Stimulated activated CD4-positive, alpha-beta T cell treated with anti-CD3 and anti-CD28 coated beads, Interleukin-12 subunit alpha, Interleukin-12 subunit beta, amount 100 ng/mL, for 4 hours (primary cell): ENCODE results near the gene CCDC6.

Source experiments
- DNase-seq: peaks from one replicate; pipeline ENCODE4 v3.0.0-alpha.2; 2020

The CCDC6 gene

DNA sequence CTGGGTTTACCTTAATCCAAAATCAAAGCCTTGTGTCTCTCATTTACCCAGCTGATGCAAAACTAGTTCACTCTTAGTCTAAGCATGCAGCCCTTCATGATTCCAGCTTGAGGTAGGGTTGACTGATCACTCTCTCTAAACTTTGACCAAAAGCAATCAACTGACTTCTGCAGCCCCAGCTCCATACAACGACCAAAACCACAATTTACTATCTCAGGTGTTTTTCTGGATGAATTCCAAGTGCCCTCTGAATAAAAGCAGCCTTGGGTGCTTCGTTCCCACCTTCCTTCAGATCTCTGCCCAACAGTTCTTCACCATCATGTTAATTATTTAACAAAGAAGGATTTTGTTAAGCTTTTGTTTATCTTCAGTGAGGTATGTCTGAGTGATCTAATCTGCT is 62.6 kb downstream of the CCDC6 start:
- DNase-seq, result no peak

DNA sequence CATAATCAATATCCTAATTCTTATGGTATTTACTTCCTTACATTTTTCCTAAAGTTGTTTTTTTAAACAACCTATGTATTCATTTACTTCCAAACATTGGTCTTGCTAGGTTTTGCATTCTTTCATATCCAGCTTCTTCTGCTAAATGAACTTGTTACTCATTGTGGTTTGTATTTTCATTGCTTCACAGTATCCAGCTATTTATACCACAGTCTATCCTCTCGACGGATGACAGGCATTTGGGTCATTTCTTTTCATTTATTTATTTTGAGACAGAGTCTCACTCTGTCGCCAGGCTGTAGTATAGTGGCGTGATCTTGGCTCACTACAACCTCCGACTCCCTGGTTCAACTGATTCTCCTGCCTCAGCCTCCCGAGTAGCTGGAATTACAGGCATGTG is 66.8 kb downstream of the CCDC6 start:
- DNase-seq, result no peak

DNA sequence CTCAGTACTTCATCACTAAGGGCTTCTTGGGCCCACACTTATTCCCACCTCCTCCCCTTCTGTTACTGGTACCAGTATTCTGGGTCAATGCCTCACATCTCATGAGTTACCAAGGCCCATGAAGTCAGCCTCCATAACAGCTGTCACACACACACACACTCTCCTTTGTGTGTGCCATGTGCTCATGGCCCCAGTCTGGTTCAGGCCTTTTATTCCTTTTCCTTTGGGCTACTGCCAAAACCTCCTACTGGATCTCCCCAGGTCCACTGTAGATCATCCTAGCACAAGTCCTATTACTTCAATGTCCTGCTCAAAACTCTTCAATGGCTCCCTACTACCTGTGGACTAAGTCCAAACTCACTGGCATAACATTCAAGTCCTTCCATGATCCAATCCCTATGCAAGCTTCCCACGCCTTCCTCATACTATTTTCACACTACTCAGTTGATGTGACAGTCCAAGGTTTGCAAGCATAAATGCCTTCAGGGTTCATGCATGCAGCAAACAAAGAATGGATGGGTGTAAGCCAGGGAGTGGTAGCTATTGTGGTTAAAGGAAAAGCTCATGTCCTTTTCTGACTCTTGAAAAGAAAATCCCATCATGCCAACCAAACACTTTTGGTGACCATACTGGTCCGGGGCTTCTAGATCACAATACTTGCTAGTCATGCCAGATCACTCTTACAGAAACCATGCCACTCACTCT is 68.1 kb downstream of the CCDC6 start:
- DNase-seq, result no peak

DNA sequence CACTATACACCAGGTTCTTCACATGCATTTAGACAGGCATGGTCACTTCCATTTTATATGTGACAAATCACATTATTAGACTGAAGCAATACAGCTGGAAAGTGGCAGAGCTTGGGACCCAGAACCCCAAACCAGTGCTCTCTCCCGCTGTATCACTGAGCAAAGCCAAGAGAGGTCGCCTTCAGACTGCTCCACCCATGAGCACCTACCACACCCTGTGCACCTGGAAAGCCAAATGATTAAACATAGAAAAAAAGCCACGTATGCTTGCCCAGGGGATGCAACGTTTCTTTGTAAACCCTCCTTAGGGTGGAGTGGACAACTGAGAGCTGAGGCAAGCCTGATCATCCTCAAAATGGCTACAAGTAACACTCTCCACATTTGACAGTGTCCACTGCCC is 72.5 kb downstream of the CCDC6 start:
- DNase-seq, result no peak

DNA sequence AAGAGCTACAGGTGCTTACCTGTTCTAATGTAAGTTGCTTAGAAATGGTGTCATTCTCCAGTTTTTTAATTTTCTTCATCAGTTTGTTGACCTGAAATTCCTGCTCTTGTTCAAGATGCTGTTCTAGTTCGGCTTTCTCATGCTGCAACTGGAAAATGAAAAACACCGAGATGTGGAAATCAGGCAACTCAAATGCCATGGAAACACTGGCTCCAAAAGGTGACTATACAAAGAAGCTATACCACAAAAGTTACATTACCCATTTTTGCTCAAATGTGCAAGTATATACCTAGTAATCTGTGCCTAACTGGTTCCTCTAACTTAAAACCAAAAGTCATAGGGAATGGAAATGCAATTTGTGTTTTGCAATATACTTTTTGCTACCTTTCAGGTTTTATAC is 73.8 kb downstream of the CCDC6 start:
- DNase-seq, result no peak

DNA sequence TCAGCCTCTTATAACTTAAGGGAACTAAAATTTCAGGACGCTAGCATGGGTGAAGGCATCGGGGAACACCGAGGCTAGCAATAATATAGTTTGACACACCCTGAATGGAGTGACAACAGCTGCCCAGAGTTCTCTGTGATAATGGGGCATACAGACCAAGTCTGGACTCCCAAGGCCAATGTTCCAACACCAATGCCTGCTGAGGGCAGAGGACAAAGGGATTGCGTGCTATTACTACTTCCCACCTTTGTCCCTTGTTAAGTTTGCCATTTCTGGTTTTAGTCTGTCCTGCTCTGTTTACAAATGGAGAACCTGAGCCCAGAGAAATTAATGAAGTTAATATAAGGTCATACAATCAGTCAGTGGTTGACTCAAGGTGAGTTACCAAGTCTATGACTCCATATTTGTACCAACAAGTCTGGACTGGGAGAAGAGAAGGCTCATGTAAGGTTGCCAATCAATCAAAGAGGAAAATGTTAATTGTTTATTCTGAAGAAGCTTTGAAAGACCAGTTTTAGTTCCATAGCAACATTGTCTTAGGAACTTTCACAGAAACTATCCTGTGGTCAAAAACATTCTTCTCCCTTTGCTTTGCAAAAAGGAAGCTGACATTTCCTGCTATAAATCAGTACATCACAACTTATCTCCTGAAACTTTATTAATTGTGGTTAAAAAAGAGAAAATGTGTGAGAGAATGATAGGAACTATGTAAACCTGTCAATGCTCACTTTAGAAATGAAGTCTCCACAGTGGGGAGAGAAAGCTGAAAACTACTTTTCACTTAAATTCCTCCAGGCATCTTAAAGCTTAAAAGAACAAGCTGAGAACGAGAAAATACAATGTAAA is 74.5 kb downstream of the CCDC6 start:
- no peak for DNase-seq

DNA sequence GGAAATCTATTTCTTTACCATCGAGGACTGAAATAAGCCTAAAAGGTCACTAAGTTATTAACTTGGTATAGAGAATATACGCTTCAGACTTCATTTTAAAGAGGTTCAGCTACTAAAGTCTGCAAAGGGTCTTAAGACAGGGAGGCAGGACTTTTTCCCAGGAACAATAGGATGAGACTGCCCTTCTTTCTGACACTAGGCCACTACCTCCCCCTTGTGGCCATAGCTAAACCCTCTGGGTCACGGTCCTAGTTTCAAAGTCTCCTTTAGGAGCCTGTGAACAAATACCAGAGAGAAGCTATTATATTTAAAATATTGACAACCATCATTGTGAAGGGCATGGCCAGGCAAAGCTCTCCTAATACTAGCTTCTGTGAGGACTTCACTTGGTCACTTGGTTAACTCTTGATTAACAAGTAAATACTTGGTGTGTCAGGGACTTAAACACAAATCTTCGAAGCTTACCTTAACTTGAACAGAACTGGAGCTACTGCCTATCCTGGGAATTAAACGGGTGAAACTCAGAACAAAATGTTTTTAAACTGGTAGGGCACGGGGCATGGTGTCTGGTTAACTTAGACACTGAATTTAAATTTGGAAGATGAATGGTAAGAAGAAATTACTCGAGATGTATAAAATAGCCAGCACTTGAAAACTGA is 75.6 kb downstream of the CCDC6 start:
- DNase-seq, result no peak

DNA sequence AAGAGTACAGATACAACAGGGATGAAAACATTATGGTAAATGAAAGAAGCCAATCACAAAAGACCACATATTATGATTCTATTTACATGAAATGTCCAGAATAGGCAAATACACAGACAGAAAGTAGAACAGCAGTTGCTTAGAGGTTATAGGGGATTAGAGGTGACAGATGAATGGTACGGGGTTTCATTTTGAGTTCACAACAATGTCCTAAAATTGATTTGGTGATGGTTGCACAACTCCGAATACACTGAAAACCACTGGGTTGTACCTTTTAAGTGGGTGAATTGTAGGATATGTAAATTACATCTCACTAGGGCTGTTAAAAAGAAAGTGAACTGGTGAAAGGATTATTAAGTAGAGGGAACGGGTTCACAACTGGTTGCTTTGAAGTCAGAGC is 76.8 kb downstream of the CCDC6 start:
- DNase-seq, result no peak

DNA sequence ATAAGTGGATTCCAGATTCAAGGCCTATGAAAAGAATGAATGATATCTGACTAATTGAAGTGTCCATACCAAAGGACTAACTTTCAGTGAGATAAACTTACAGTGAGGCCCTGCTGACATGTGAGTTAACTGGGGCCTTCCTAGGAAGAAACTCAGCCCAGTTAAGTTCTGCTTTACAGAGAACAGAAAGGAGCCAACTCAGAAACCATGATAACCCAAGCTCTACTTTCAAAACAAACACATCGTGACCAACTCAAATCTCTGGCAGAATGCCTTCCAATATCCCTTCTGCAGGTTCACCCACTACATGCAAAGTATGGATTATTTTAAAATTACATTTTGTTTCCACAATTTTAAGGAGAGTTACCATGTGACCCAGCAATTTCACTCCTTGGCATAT is 77.3 kb downstream of the CCDC6 start:
- no peak for DNase-seq

DNA sequence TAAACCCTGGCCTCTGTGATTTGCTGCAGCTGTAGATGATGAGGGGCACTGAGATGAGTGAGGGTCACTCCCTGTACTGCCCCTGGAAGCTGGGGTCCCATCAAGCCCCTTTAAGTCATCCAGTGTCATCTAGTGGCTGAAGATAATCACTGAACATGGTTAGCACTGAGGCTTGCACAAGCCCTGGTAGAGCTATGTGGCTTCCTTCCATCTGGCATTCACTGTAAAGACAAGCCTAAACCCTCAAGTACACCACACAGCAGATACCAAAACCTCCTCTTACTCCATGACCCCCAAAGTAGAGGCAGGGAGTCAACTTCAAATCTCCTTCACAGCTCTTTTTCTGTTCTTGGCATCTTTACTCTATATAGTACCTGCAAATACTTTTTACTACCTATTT is 80.4 kb downstream of the CCDC6 start:
- no peak for DNase-seq

DNA sequence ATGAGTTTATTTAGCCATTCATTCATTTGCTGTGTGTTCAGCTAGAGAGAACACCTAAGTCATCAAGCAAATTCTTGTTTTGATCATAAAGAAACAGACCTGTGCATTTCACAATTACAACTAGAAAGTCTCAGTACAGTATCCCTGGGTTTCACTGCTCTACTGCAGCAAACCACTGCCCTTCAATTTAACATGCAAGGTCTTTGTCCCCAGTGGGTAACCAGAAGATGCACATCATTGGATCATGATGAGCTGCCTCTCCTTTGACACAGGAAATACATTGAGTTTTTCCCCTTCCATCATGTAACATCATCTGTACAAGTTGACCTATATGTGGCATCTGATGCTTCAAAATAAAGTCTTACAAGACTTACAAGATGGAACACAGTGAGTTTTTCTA is 82.6 kb downstream of the CCDC6 start:
- DNase-seq, result no peak

DNA sequence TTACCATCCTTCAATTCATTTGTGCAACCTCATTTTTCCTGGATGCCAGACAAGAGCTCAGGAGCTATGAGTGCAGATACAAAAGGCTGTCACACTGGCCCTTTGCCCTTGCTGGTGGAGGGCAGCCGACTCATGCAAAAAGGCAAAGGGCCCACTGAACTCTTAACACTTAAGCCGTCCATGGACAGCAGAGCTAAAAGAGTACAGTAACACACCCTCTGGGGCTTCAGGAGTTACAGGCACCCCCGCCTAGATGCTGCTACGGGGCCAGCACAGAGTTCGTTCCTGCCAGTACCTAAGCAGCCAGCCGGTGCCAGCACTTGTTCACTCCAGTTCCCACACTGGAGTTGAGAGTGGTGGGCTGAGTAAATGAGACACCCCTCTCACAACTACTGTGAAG is 83.2 kb downstream of the CCDC6 start:
- no peak for DNase-seq

DNA sequence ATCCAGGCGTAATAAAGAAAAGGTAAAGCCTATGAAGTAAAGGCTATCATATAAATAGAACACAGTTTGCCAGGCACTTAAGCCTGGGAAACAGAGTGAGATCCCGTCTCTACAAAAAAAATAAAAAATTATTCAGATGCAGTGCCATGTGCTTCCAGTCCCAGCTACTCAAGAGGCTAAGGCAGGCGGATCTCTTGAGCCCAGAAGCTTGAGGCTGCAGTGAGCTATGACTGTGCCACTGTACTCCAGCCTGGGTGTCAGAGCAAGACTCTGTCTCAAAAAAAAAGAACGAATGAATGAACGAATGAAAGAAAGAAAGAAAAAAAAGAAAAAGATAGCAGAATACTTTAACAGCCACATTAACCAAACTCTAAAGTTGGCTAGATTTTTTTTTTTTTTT is 85.9 kb downstream of the CCDC6 start:
- no peak for DNase-seq

DNA sequence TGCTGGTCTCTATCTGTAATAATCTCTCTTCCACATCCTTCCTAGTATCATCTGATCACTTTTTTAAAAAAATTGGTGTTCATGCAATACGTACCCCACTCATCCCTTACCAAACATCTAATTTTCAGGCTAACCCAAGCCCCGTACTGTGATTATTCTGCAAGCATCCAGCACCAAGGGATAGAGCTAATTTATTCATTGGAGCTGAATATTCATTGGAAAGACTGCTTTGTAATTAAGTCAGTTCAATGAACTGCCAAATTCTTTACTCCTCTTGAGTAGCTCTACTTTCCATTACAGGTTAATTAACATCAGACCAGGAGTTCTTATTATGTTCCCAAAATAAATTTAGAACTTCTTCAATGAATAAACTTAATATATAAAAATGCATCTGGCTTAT is 86.7 kb downstream of the CCDC6 start:
- no peak for DNase-seq

DNA sequence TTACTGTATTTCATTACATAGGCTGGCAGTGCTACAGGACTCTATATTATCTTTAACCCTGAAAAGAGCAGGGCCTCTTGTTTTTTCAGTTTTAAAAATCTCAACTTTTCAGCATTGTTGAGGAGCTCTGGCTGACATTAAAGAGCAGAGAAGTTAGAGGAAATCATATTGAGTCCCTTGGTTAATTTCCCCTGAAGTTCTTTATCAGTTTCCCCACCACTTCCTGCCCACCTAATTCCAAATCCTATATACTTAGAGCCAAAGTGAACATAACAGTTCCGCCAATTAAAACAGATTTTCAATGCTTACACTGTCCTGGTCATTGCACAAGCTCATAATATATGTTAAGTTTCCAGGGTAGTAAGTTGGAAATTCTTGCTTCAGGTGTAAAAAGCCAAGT is 87.1 kb downstream of the CCDC6 start:
- DNase-seq, result no peak

DNA sequence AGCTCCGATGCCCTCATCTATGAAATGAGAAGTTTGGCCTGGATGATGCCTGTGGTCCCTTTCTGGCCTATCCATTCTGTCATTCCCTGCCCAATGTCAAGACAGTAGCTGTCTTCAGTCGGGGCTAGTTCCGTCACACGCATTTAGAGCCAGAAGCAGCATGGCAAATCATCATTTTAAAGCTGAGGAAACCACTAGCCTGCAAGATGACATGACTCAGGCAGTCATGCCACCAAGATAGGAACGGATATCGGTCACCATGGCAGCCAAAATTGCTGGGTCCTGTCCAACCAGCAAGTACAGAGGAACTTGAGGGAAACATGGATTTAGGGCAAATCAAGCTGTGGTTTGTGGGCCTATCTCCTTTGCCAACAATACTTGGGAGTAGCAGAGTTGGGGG is 88.6 kb downstream of the CCDC6 start:
- DNase-seq, result no peak

DNA sequence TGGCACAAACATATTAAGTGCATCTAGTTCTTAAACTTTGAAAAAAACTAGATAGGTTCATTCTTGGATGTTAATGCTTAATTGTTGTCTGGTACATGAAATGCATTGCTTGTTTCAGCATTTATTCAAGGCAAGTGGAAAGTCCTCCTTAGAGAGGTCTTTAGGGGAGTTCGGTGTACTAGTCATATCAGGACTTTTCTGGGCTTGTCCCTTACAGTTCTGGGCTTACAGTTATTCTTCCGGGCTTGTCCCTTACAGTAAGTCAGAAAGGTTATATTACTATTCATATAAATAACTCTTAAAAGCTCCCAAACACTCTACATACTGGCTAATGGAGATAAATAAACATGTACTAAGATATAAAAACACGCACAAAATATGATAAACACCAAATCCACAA is 91.5 kb downstream of the CCDC6 start:
- no peak for DNase-seq

DNA sequence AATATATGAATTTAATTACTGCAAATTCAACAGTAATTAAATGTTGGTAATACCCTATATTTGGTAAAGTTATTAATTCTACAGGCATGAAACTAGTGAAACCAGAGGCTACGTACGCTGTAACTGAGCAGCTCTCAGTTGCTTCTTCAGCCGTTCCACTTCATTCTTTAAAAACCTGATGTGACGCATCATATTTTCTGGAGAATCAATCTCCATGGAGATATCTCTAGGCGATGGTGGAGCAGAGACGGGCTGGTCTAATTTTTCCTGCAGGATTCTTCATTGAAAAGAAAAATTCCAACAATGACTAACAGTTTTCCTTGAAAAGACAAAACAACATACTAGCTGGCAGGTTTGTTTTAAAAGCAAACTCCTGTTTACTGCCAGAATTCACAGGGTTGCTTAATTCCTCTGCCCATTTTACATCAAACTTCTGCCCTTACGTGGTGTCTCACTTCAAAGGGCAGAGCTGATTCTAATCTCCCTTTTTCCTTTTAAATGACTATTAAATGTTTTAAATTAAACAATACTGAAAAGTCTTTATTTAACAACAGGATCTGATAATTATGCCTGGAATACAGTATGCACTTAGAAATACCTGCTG is 93.7 kb downstream of the CCDC6 start:
- no peak for DNase-seq

DNA sequence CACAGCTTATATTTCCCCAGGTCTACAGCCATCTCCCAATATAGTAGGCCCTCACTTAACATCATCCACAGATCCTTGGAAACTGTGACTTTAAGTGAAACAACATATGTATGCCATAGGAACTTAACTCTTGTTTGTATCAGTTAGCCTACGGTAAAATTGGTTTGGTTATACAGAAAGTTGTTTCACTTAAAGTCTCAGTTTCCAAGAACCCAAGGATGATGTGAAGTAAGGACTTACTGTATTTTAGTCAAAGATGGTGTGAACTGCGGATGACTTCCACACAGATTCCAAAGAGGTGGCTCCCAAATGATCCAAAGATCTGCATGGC is 96.7 kb downstream of the CCDC6 start:
- DNase-seq, result no peak

DNA sequence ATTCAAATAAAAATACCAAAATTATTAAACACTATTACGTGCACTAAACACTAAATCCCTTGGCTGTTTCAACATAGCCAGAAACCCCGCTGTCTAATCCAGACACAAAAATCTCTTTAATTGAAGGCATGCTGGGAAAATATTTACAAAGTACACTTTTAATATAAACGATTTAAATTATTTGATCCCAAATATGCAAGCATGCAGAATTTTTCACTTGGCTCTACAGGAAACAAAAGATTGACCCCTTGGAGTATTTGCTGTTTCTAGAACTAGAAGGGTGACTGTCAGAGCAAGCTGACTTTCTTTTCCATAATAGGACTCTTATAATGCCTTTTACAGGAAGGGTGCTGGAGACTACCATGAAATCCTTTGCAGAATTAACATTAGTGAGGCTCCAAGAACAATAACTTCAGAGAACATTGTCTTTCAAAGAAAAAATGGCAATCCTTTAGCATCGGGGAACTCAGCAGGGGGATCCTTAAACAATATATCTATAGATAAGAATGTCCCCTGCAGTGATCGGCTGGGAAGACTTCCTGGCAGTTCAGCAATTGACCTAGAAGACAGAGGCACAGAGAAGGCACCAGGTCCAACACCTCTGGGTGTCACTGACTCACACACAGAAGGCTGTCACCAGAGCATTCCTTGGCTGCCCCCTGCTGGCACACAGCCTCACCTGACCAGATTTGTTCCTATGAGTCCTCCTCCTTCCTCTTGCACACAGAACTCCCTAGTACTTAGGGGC is 97.3 kb downstream of the CCDC6 start:
- peak; percentile 69 for DNase-seq

DNA sequence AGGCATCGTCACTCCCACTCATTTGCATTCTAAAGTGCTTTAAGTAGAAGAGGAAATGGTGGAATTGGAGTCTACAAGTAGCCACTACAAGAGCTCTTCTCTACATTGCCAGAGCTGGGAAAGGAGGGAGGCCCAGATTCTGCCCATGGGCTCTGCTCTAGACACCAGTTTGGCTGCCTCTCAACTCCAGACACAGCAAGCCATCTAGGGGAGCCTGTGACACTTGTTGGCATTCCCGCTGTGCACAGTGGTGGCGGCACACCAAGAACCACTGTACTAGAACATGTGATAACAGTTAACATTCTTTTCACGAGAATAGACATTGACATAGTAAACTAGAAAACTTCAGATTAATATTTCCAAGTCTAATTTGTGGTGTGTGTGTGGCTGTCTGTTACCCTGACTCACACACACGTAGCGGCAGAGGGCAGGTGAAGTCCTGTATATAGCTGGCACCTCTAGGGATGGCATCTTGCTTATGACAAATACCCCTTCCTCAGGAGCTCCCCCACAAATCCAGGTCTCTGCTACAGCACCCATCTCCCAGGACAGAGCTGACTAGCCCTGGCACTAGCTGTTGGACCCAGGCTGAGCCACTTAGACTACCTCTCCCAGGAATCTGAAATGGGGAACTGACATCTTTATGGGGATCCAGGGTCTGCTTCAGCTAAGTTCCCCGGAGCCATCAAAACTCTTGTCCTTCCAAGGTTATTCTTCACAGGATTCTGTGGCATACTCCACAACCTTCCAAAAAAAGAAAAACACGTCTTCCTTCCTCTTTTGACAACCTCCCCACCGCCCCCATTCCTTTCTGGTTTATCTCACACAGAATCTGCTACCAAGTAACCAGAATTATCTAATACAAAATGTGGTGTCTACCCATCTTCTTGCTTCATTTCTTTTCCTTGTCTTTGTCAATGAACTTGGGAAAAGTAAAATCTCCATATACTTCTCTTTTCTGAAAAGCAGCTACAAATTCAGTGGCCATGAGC is 98.4 kb downstream of the CCDC6 start:
- no peak for DNase-seq

DNA sequence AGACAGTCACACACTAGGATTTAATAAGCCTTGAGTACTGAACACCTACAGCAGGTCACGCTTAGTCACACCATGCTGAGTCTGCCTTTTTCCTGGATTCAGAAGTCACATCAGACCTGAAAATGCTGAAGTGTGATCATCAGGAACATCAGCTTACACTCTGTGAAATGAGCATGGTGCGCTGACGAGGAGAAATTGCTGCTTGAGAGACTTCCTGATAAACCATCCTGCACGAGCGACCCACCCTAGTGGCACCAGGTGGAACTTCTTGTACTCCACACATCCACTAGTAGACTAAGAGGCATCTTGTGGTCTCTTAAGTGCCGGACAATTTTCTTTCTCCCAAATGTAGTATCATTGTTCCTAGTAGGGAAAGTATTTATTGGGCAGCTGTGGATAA is 101.3 kb downstream of the CCDC6 start:
- no peak for DNase-seq
